A673 (cell line): Measurements from ENCODE around the gene SESN1. TPM values are rescaled to one million over a fixed set of nuclear protein-coding genes. Genes with fewer than 3 reads are reported as not detected.

Source experiments
- BruUV-seq: library from RNA; stranded (reverse); fragments of 400-500 nt; replicated peaks from 2 replicates; lab custom pipeline; 2021; lab: Mats Ljungman, UMichigan
- CTCF ChIA-PET: fragments of 300-600 bp; sonication (Branson Sonifier 250); formaldehyde crosslinking; loops from one replicate; lab custom pipeline; 2022; ENCODE audit warnings: antibody characterized with exemption; lab: Charles Lee
- POLR2A ChIA-PET: fragments of 300-600 bp; sonication (Branson Sonifier 250); formaldehyde crosslinking; loops from one replicate; lab custom pipeline; 2022; ENCODE audit warnings: antibody characterized with exemption; ENCODE audit not compliant: low non-redundant PET; lab: Charles Lee
- DNase-seq: peaks from one replicate; pipeline ENCODE4 v3.0.0-alpha.2; 2015; ENCODE audit warnings: low spot score
- H3K27ac ChIP-seq: fragments of 200-600 bp; sonication (generic); 2 replicates; pipeline ENCODE4 v1.5.1; 2016; ENCODE audit warnings: mixed run types, low read depth, mild to moderate bottlenecking, mixed read lengths, antibody characterized with exemption, low read length; ENCODE audit not compliant: poor library complexity, severe bottlenecking
- H3K27me3 ChIP-seq: fragments of 200-600 bp; sonication (generic); replicated peaks from 2 replicates; pipeline ENCODE4 v1.6.1; 2017; ENCODE audit warnings: mixed run types, low read depth, mild to moderate bottlenecking, mixed read lengths, antibody characterized with exemption, low read length; ENCODE audit not compliant: insufficient read depth, poor library complexity
- H3K36me3 ChIP-seq: fragments of 200-600 bp; sonication (generic); 2 replicates; pipeline ENCODE4 v1.6.1; 2016; ENCODE audit warnings: mixed run types, mild to moderate bottlenecking, mixed read lengths, antibody characterized with exemption, low read length; ENCODE audit not compliant: insufficient read depth, poor library complexity, severe bottlenecking
- H3K4me1 ChIP-seq: fragments of 200-600 bp; sonication (generic); 2 replicates; pipeline ENCODE4 v1.6.1; 2017; ENCODE audit warnings: mixed run types, mild to moderate bottlenecking, mixed read lengths, antibody characterized with exemption, low read length; ENCODE audit not compliant: insufficient read depth, poor library complexity, severe bottlenecking
- H3K4me3 ChIP-seq: fragments of 200-600 bp; sonication (generic); 2 replicates; pipeline ENCODE4 v1.5.1; 2016; ENCODE audit warnings: low read depth, mixed run types, mild to moderate bottlenecking, mixed read lengths, low read length; ENCODE audit not compliant: poor library complexity, severe bottlenecking
- H3K9me3 ChIP-seq: fragments of 200-600 bp; sonication (generic); 2 replicates; pipeline ENCODE4 v1.6.1; 2016; ENCODE audit warnings: mixed run types, low read depth, mild to moderate bottlenecking, mixed read lengths, antibody characterized with exemption, low read length; ENCODE audit not compliant: poor library complexity, severe bottlenecking
- CTCF ChIP-seq: fragments of 300-800, 200-600 bp; sonication (generic); conservative IDR thresholded peaks from 2 replicates; pipeline ENCODE4 v1.5.1; 2017; ENCODE audit warnings: low read depth, mild to moderate bottlenecking, antibody characterized with exemption, low read length, moderate library complexity, mixed read lengths
- EZH2 ChIP-seq: fragments of 200-600 bp; sonication (generic); IDR thresholded peaks from 2 replicates; pipeline ENCODE4 v1.6.1; 2017; ENCODE audit warnings: borderline replicate concordance, low read depth, mild to moderate bottlenecking, mixed read lengths, antibody characterized with exemption, low read length; ENCODE audit not compliant: poor library complexity, severe bottlenecking
- intact Hi-C: fragments of 100-400 bp; cut with micrococcal nuclease; formaldehyde crosslinking; loops from one replicate; pipeline ENCODE4 v1.10.0; 2022; ENCODE audit not compliant: unreplicated experiment
- total RNA-seq: library from RNA; stranded (reverse); gene quantifications from 2 replicates; pipeline ENCODE4 v1.2.3, GENCODE V29; 2021

SESN1 gene
- total RNA-seq, 1 experiment from 2014 or later: 4.1 TPM

GRCh38 chr6:109024368-109024767 lies 70.3 kb downstream of the SESN1 start:
- no peak for TF ChIP-seq CTCF
- no peak for TF ChIP-seq EZH2
- Histone ChIP-seq H3K9me3 (no peaks in the 10 kb centered on the region), H3K4me1 (no peaks in the 10 kb centered on the region), H3K27ac (no peak overlapping the region), H3K27me3 (no peaks in the 10 kb centered on the region), H3K4me3 (no peak overlapping the region), H3K36me3 (no peaks in the 10 kb centered on the region)
- intact Hi-C loops: no loop called here
- ChIA-PET CTCF (no interaction called here), POLR2A (no interaction called here)
- no peak for DNase-seq
- no TSS peak for BruUV-seq

GRCh38 chr6:109023356-109023925 lies 71.2 kb downstream of the SESN1 start:
- H3K36me3 ChIP-seq: no peaks in the 10 kb centered on the region
- POLR2A ChIA-PET: no interaction called here
- H3K27ac ChIP-seq: no peak overlapping the region
- TF ChIP-seq CTCF (no peak), EZH2 (no peak)
- H3K9me3 ChIP-seq: no peaks in the 10 kb centered on the region
- CTCF ChIA-PET: no interaction called here
- no peaks in the 10 kb centered on the region for H3K4me1 ChIP-seq
- intact Hi-C loops: no loop called here
- BruUV-seq: no TSS peak
- no peak overlapping the region for H3K4me3 ChIP-seq
- no peaks in the 10 kb centered on the region for H3K27me3 ChIP-seq
- DNase-seq: no peak

- no peak for DNase-seq
- H3K4me1 ChIP-seq: no peaks in the 10 kb centered on the region
- no peaks in the 10 kb centered on the region for H3K36me3 ChIP-seq
- POLR2A ChIA-PET: no interaction called here
- intact Hi-C loops: no loop called here
- H3K4me3 ChIP-seq: no peak overlapping the region
- CTCF ChIA-PET: no interaction called here
- H3K27me3 ChIP-seq: no peaks in the 10 kb centered on the region
- H3K9me3 ChIP-seq: no peaks in the 10 kb centered on the region
- no peak overlapping the region for H3K27ac ChIP-seq
- TF ChIP-seq EZH2: no peak
- TF ChIP-seq CTCF: no peak
- BruUV-seq: no TSS peak
These were observed 72.8 kb downstream of the SESN1 start for GRCh38 chr6:109021870-109022269.
